GM18498 (cell line): ENCODE results near the gene CDC34.
A peak's percentile ranks its signal among the peaks of the same experiment; 100 is the strongest.

Source experiments
- ATAC-seq: cut with Tn5 transposase; IDR thresholded peaks from one replicate; pipeline ENCODE4 v1.9.1; 2021; ENCODE audit warnings: mild to moderate bottlenecking, moderate library complexity; ENCODE audit not compliant: unreplicated experiment

Gene CDC34

GRCh38 chr19:540867-541637 lies 9.5 kb downstream of the CDC34 start:
- no peak for ATAC-seq

GRCh38 chr19:541699-542098 lies 10.1 kb downstream of the CDC34 start:
- no peak for ATAC-seq

DNA sequence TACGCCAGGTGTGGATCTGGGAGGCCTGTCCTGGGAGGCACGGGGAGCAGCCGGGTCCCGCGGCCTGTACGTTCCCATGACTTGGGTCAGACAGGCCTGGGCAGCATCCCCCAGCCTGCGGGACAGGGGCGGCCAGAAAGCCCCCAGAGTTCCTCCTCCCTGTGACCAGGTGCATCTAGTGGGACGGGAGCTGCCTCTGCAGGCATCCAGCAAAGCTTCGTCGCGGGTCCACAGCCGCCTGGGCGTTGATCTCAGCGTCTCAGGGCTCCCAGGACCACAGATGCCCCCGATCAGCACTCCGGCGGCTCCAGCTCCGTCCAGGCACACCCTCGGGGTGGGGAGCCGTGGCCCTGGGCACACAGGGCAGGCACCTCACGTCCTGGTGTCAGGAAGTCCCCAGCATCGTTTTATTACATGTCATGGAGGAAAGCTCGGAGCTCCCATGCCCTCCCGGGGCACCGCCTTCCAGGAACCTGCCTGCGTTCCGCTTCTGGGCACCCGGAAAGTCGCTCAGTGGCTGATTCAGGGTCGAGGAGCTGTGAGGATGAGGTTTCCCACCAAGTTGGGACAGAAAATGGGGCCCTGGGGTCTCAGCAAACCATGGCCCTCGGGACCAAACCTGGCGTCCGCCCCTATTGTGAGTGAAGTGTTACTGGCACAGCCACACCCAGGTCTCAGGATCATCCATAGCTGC lies 10.8 kb downstream of the CDC34 start:
- ATAC-seq = no peak

DNA sequence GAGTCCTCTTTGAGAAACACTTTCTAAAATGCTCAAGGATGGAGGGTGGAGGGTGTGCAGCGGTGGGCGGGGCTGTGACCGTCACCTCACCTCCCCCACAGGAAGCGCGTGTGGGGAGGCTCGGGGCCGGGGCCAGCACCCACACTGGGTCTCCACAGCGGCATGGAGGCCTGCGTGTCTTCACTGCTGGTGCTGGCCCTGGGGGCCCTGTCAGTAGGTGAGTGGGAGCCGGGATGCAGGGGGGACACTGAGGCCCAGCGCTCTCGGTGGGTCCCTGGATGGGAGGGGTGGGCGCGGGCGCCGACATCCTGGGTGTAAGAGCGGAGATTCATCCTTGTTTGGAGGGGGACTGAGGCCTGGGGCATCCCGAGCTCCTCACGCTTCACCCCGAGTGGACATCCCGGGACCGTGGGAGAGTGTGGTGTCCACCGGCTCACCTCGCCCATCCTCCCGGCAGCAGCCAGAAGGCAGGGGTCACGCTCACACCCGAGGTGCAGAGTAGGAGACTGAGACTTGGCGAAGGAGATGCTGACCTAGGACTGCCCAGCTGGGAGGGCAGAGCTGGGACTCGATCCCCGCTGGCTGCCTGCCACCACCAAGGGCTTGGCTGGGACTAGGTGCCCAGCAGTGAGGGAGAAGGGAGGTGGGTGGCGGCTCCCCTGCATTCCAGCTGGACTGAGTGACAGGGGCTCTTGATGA lies 12.5 kb downstream of the CDC34 start, which contains the start of gene GZMM:
TSS of gene GZMM (plus strand) at position 144 of the 699 bp plus-strand sequence. CDS start at position 163, 19 bp downstream.
- ATAC-seq = no peak

- no peak for ATAC-seq
Observed at GRCh38 chr19:547117-547516, 15.6 kb downstream of the CDC34 start.

GRCh38 chr19:547836-548720 lies 16.5 kb downstream of the CDC34 start:
- ATAC-seq = no peak

GRCh38 chr19:548886-549830 lies 17.6 kb downstream of the CDC34 start:
- ATAC-seq = no peak

DNA sequence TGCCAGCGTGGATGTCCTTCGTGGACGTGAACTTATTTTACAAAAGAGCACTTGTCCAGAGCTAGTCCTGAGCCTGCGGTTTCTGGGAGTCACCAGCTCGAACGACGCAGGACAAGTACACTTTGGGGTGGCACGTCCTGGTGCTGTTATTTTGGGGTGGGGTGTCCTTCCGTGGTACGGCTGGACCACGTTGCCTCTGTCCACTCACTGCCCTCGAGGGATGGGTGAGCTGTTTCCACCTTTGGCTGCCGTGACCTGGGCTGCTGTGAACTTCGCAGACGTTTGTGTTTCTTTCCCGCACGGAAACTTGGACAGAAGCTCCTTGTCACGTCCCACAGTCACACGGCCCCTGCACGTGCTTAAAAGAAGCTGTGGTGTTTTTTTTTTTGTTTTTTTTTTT lies 23.3 kb downstream of the CDC34 start:
- no peak for ATAC-seq

- no peak for ATAC-seq
Observed at GRCh38 chr19:555474-555808, 23.9 kb downstream of the CDC34 start.

DNA sequence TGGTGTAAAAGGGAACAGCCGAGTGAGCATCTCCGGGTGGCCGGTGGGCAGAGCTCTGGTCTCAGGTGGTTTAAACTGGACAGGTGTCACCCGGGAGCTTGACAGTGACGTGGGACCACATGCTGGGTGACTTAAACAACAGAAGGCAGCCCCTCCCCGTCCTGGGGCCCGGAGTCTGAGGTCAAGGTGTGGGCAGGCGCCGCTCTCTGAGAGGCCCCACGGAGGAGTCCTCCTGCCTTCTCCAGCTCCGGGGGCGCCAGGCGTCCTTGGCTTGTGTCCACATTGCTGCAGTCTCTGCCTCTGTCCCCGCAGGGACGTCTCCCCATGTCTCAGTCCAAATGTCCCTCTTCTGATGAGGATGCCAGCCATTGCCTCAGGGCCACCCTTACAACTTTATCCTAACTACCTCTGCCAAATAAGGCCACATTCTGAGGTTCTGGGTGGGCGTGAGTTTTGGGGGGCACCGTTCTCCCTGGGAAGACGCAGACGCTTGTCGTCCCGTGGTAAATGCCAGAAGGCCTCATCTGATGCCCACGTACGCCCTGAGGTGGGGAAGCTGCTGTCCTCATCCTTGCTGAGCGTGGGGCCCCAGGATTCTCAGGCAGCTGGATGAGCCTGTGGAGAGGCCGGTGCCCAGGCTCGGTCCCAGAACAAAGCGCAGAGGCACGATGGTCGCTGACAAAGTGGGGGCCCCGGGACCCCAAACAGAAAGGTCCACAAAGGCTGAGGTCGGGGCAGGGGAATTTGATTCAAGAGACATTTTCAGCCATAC lies 25.2 kb downstream of the CDC34 start:
- no peak for ATAC-seq

GRCh38 chr19:558770-559439 lies 27.3 kb downstream of the CDC34 start:
- no peak for ATAC-seq

GRCh38 chr19:560121-560520 lies 28.6 kb downstream of the CDC34 start:
- ATAC-seq = no peak

GRCh38 chr19:566403-566802 lies 34.8 kb downstream of the CDC34 start:
- no peak for ATAC-seq

DNA sequence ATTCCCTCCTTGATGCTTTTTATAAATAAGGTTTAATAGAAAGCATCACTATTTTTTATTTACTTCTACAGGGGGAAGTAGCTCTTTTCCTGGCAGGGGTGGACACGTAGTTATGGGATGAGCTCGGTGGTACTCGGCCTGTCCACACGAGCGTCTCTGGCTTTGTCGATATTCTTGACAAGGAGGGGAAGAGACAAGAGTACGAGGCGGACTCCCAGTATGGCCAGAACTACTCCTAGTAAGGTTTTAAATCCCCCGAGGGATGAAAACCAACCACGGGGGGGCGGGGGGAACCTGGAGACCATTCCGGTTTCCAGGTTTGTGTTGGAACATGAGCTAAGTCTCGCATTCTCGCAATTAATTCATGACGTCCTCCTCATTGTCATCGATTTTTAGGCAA lies 35.3 kb downstream of the CDC34 start:
- no peak for ATAC-seq

DNA sequence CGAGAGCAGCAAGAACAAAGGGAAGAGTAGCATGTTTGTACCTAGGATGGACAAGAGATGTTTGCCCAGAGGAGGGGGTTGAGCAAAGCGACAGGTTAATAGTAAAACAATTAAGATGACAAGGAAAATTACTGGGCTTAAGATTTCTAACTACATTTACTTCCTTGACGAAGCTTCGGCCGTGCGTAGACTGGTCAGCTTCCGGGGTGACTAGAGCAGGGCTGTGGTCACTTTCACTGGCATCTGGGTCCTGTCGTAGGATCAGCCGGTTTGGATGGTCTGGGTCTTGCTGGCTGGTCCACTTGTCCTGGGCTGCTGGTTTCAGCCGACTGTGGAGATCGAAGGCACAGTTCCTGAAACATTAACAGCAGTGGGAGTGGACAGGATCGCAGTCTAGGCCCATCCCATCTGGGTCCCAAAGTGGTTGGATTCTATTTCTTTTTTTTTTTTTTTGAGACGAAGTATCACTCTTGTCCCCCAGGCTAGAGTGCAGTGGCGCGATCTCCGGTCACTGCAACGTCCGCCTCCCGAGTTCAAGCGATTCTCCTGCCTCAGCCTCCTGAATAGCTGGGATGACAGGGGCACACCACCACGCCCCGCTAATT lies 35.8 kb downstream of the CDC34 start:
- ATAC-seq = no peak

GRCh38 chr19:570251-570686 lies 38.7 kb downstream of the CDC34 start:
- no peak for ATAC-seq

DNA sequence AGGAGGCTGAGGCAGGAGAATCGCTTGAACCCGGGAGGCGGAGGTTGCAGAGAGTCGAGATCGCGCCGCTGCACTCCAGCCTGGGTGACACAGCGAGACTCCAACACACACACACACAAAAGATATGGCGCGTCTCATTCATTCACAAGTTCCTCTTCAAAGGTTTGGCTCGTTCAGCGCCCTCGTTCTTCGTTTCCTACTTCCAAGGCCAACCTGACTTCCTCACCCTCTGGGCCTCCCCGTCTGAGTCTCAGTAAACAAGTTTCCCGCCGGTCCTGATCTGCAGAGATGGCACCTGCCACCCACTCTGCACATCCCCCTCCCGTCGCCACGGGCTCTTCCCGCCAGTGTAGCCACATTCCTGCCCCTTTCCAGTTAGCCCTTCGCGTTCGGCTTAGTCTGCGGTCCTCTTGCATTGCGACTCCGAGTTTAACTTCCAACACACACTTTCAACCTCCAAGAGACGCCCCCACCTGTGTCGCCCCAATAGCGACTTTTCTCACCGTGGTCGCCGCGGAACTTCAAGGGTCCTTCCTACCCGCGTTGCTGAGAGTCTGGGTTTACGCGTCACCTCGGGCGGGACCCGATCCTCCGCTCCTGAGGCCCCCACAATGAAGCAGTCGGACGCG lies 39.5 kb downstream of the CDC34 start:
- no peak for ATAC-seq

- peak; percentile 3 for ATAC-seq
Observed at GRCh38 chr19:571566-571974, 40.0 kb downstream of the CDC34 start.
